Left lung (tissue), 10 donors: ENCODE results near the gene TTBK1. TPM values are rescaled to one million over a fixed set of nuclear protein-coding genes. Genes with fewer than 3 reads are reported as not detected.

Experiments
- ATAC-seq: fragments of 200-7000 bp; cut with Tn5 transposase; one replicate; pipeline ENCODE4 v1.9.1; 2020; ENCODE audit warnings: moderate library complexity
- DNase-seq, 4 donors: peaks; one replicate each; pipeline ENCODE4 v3.0.0-alpha.2; 2013 to 2020
- H3K27ac ChIP-seq, 2 donors: fragments of 200-600 bp; sonication (generic) in 1 of 2; one replicate each; pipeline versions ENCODE4 v1.5.0 to v1.8.0; 2020 to 2021
- H3K27me3 ChIP-seq, 2 donors: fragments of 200-600 bp; sonication (generic) in 1 of 2; one replicate each; pipeline versions ENCODE4 v1.5.0 to v1.8.0; 2020 to 2021
- H3K36me3 ChIP-seq, 2 donors: fragments of 200-600 bp; sonication (generic) in 1 of 2; one replicate each; pipeline versions ENCODE4 v1.5.0 to v1.8.0; 2020 to 2021
- H3K4me1 ChIP-seq, 2 donors: fragments of 200-600 bp; one replicate each; pipeline ENCODE4 v1.8.0; 2021
- H3K4me3 ChIP-seq, 2 donors: fragments of 200-600 bp; sonication (generic) in 1 of 2; one replicate each; pipeline versions ENCODE4 v1.5.0 to v1.8.0; 2020 to 2021; ENCODE audit warnings: mild to moderate bottlenecking in 1 of 2
- H3K9me3 ChIP-seq, 2 donors: fragments of 200-600 bp; sonication (generic) in 1 of 2; one replicate each; pipeline versions ENCODE4 v1.5.0 to v1.8.0; 2020 to 2021
- CTCF ChIP-seq, 2 donors: fragments of 200-600 bp; sonication (generic) in 1 of 2; IDR thresholded peaks; one replicate each; pipeline versions ENCODE4 v1.5.0 to v1.8.0; 2021; ENCODE audit warnings: antibody characterized with exemption in 2 of 2
- intact Hi-C, 2 donors: fragments of 100-400 bp; cut with DNase I; formaldehyde crosslinking; loops; one replicate each; pipeline versions ENCODE4 v1.11.2 to v1.14.2; 2022
- polyA plus RNA-seq, 6 donors: library from polyadenylated mRNA; unstranded; fragments of 120-200 nt; gene quantifications; one replicate each; pipeline ENCODE4 v1.2.1, GENCODE V29; 2013; ENCODE audit not compliant: insufficient read length in 6 of 6
- total RNA-seq, 2 donors: library from RNA; stranded (reverse); fragmentation: NEBNext Ultra II Directional; extraction: Animal tissue kit (Norgen Biotek cat#: 25700); gene quantifications; one replicate each; pipeline ENCODE4 v1.2.1, GENCODE V29; 2021
- donor health status: DM: no; HTN: yes; CAD: no.
- donor health status: DM: no; HTN: no; CAD: no.

TTBK1 gene
- total and polyA plus RNA-seq, 8 donors = 0.08 to 0.94 (median 0.62) TPM

- H3K27me3 ChIP-seq = peaks cover 24 to 88% of the 10 kb centered on the region in 2 donors
- peaks cover 0 to 19% of the 10 kb centered on the region in 2 donors for H3K4me1 ChIP-seq
- intact Hi-C loops = no loop called here
- peak overlapping the region; percentile 52 to 69 for H3K4me3 ChIP-seq
- ATAC-seq (peak; percentile 98), DNase-seq (peak in 3 of 4 donors; percentile 65 to 95 (median 86))
- H3K36me3 ChIP-seq = no peaks in the 10 kb centered on the region
- peak overlapping the region in 1 of 2 donors; percentile 41 for H3K27ac ChIP-seq
- TF ChIP-seq CTCF (IDR thresholded peaks at IDR 0.05) = no peak
- H3K9me3 ChIP-seq = no peaks in the 10 kb centered on the region
These were observed 4.1 kb downstream of the TTBK1 start for GRCh38 chr6:43247114-43247999.

- H3K27me3 ChIP-seq = peaks cover 17 to 88% of the 10 kb centered on the region in 2 donors
- peaks cover 0 to 19% of the 10 kb centered on the region in 2 donors for H3K4me1 ChIP-seq
- H3K4me3 ChIP-seq = peak overlapping the region in 1 of 2 donors; percentile 69
- intact Hi-C loops = no loop called here
- no peak for ATAC-seq
- no peak for DNase-seq
- H3K36me3 ChIP-seq = no peaks in the 10 kb centered on the region
- no peak for TF ChIP-seq CTCF (IDR thresholded peaks at IDR 0.05)
- H3K9me3 ChIP-seq = no peaks in the 10 kb centered on the region
- H3K27ac ChIP-seq = no peak overlapping the region
These were observed 4.8 kb downstream of the TTBK1 start for GRCh38 chr6:43248101-43248500.

GRCh38 chr6:43248791-43249190 lies 5.5 kb downstream of the TTBK1 start:
- ATAC-seq = no peak
- peaks cover 10 to 87% of the 10 kb centered on the region in 2 donors for H3K27me3 ChIP-seq
- TF ChIP-seq CTCF (IDR thresholded peaks at IDR 0.05) = no peak

GRCh38 chr6:43250992-43251373 lies 7.7 kb downstream of the TTBK1 start:
- Histone ChIP-seq H3K27me3 (peaks cover 7 to 67% of the 10 kb centered on the region in 2 donors), H3K4me3 (no peak overlapping the region), H3K9me3 (no peaks in the 10 kb centered on the region), H3K4me1 (peaks cover 0 to 19% of the 10 kb centered on the region in 2 donors), H3K27ac (no peak overlapping the region), H3K36me3 (no peaks in the 10 kb centered on the region)
- intact Hi-C loops = no loop called here
- ATAC-seq = no peak
- DNase-seq = no peak
- no peak for TF ChIP-seq CTCF (IDR thresholded peaks at IDR 0.05)

More at GRCh38 chr6:43248791-43249190, 5.5 kb downstream of the TTBK1 start:
- Histone ChIP-seq H3K36me3 (no peaks in the 10 kb centered on the region), H3K4me1 (peaks cover 0 to 19% of the 10 kb centered on the region in 2 donors), H3K9me3 (no peaks in the 10 kb centered on the region), H3K27ac (no peak overlapping the region), H3K4me3 (no peak overlapping the region)
- intact Hi-C loops = no loop called here
- DNase-seq = no peak

GRCh38 chr6:43253401-43253800 lies 10.1 kb downstream of the TTBK1 start:
- intact Hi-C loops = no loop called here
- Histone ChIP-seq H3K27me3 (peaks cover 7 to 48% of the 10 kb centered on the region in 2 donors), H3K4me3 (no peak overlapping the region), H3K4me1 (no peaks in the 10 kb centered on the region), H3K9me3 (no peaks in the 10 kb centered on the region), H3K27ac (no peak overlapping the region), H3K36me3 (no peaks in the 10 kb centered on the region)
- DNase-seq = no peak
- TF ChIP-seq CTCF (IDR thresholded peaks at IDR 0.05) = no peak
- no peak for ATAC-seq
